GM12891 (cell line): ENCODE results near the gene SOAT1.
A peak's percentile ranks its signal among the peaks of the same experiment; 100 is the strongest.
"Not testable (repeated sequence)": the region's sequence is repeated elsewhere in the genome, so short reads cannot be mapped to it uniquely, and the experiment has no call there.

Experiments
- DNase-seq: peaks from one replicate; pipeline ENCODE4 v3.0.0; 2011; ENCODE audit warnings: low spot score; ENCODE audit not compliant: insufficient read length
- FAIRE-seq: peaks from 2 replicates; lab custom pipeline; 2011; peaks lifted over from hg19 to GRCh38; lab: Jason Lieb, UNC
- PAX5 ChIP-seq: IDR thresholded peaks from 2 replicates; pipeline ENCODE4 v1.6.1; 2011; ENCODE audit warnings: low read length, moderate library complexity, mild to moderate bottlenecking; ENCODE audit not compliant: insufficient read depth, severe bottlenecking
- POLR2A ChIP-seq: IDR thresholded peaks from 2 replicates; pipeline ENCODE4 v1.6.1; 2011; ENCODE audit warnings: low read depth, low read length, control low read depth
- POLR2AphosphoS5 ChIP-seq: IDR thresholded peaks from 2 replicates; pipeline ENCODE4 v1.6.1; 2011; ENCODE audit warnings: low read depth, low read length, control low read depth
- POU2F2 ChIP-seq: IDR thresholded peaks from 2 replicates; pipeline ENCODE4 v1.6.1; 2011; ENCODE audit warnings: low read depth, mild to moderate bottlenecking, control low read depth, low read length, moderate library complexity
- SPI1 ChIP-seq: IDR thresholded peaks from 2 replicates; pipeline ENCODE4 v1.6.1; 2011; ENCODE audit warnings: low read depth, low read length, control low read depth
- TAF1 ChIP-seq: IDR thresholded peaks from 2 replicates; pipeline ENCODE4 v1.6.1; 2011; ENCODE audit warnings: low read depth, low read length, control low read depth

The SOAT1 gene

DNA sequence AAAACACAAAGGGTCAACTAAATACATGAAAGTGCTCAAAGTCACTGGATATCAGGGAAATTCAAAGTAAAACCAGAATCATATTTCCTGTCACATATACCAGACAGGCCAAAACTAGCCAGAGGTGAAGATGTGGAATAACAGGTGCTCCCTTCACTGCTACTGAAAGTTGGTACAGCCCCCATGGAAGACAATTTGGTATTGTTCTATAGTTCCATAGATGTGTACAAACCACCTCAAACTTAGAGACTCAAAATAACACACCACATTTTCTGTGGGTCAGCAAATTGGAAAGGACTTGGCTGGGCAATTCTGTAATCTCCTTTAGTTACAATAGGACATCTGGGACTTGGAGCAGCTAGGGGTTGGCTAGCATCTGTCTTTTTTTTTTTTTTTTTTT lies 24.5 kb upstream of the SOAT1 start:
- FAIRE-seq (no peak), DNase-seq (no peak)
- no peak for TF ChIP-seq PAX5
- TF ChIP-seq POU2F2, result no peak
- no peak for TF ChIP-seq POLR2AphosphoS5
- no peak for TF ChIP-seq POLR2A
- TF ChIP-seq TAF1, result no peak
- TF ChIP-seq SPI1, result no peak

DNA sequence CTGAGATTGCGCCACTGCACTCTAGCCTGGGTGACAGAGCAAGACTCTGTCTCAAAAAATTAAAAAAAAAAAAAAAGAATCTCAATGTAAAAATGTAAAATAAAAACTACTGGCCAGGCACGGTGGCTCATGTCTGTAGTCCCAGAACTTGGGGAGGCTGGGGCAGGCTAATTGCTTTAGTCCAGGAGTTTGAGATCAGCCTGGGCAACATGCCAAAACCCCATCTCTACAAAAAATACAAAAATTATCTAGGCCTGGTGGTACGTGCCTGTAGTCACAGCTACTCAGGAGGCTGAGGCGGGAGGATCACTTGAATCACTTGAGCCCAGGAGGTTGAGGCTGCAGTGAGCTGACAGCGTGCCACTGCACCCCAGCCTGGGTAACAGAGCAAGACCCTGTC lies 19.2 kb upstream of the SOAT1 start:
- DNase-seq, FAIRE-seq: not testable (repeated sequence)

DNA sequence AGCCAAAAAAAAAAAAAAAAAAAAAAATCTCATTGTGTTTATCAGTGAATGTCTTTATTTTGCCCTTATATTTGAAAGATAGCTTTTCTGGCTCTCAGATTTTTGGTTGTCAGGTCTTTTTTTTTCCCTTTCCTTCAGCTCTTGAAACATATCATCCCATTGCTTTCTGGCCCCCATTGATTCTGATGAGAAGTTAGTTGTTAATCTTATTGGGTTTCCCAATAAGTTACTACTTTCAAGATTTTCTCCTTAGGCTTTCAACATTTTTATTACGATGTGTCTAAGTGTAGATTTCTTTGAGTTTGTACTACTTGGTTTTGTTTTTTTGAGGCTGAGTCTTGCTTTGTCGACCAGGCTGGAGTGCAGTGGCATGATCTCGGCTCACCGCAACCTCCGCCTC lies 14.7 kb upstream of the SOAT1 start:
- TF ChIP-seq POLR2AphosphoS5 (no peak), POU2F2 (no peak), POLR2A (no peak), TAF1 (no peak), SPI1 (no peak), PAX5 (no peak)
- FAIRE-seq (no peak), DNase-seq (no peak)

DNA sequence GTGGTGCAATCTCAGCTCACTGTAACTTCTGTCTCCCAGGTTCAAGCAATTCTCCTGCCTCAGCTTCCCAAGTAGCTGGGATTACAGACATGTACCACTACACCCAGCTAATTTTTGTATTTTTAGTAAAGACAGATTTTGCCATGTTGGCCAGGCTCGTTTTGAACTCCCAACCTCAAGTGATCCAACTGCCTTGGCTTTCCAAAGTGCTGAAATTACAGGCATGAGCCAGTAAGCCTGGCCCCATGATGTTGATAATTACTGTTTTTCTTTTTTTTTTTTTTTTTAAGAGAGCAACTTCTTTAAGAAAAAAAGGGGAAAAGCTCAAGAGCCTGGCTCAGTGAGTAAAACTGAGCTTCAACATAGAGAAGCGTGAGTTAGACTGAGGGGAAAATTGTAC lies 9.6 kb upstream of the SOAT1 start:
- DNase-seq (no peak), FAIRE-seq (no peak)
- TF ChIP-seq PAX5 (no peak), POU2F2 (no peak), TAF1 (no peak), POLR2AphosphoS5 (no peak), SPI1 (no peak), POLR2A (no peak)

DNA sequence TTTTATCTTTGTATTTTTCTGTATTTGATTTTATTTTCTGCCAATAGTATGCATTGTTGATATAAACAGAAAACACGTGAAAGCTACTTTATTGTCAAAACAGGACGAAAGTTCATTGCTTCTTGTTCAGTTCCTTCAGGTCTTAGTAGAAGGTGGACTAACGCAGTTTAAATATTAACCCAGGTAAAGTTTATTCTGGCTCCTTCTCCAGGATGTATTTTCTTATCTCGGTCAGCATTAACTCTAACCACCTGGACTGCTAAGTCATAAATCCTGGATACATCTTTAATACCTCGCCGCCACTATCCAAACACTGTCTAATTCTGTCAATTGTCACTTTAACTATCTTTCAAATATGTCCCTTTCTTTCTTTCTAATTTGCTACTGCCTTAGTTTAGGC lies 5.7 kb upstream of the SOAT1 start:
- FAIRE-seq (no peak), DNase-seq (no peak)
- TF ChIP-seq SPI1, result no peak
- TF ChIP-seq TAF1, result no peak
- no peak for TF ChIP-seq PAX5
- no peak for TF ChIP-seq POU2F2
- TF ChIP-seq POLR2AphosphoS5, result no peak
- no peak for TF ChIP-seq POLR2A

DNA sequence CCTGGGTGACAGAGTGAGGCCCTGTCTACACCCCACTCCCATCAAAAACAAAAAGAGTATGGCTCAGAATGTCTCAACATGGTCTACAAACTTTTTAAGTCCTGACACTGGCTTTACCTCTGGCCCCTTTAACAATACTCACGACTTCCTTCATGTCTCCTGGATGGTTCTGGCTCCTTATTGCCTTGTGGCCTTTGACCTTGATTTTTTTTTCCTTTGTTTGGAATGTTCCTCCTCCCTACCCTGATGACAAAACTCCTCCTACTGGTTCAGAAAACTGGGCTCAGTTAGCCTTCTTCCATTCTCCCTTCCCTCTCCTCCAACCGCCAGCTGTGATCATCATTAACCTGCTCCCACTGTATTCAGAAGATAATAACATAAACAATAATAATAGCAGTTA lies 4.6 kb upstream of the SOAT1 start:
- FAIRE-seq (no peak), DNase-seq (no peak)
- TF ChIP-seq POLR2AphosphoS5 (no peak), PAX5 (no peak), POU2F2 (no peak)

DNA sequence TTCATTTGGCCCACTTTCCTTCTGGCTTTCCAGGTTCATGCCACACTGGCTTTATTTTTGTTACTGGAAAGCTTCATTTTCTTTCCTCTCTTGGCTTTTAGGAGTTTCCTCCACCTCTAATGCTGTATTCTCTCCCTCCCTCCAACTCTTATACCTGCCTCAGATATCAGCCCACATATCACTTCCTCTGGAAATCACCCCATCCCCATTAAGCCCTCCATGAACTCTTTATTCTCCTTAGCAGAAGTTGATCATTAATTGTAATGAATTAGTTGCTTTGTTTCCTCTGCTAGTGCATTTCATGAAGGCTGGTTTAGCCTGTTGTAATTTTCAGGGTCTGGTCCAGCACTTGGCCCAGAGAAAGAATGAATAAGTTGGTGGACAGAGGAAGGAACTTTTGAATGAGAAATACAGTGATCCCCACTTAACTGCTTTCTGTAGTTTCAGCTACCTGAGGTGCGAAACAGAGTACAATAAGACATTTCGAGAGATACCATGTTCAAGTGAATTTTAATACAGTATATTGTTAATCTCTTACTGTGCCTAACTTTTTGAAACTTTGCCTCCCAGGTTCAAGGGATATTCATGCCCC lies 1.7 kb downstream of the SOAT1 start:
- no peak for FAIRE-seq
- no peak for TF ChIP-seq TAF1
- no peak for TF ChIP-seq POU2F2
- peak; percentile 4; the same call in 1 of the 2 replicates for TF ChIP-seq SPI1
- TF ChIP-seq PAX5, result no peak
- TF ChIP-seq POLR2A, result no peak
- no peak for TF ChIP-seq POLR2AphosphoS5
- DNase-seq, result no peak

DNA sequence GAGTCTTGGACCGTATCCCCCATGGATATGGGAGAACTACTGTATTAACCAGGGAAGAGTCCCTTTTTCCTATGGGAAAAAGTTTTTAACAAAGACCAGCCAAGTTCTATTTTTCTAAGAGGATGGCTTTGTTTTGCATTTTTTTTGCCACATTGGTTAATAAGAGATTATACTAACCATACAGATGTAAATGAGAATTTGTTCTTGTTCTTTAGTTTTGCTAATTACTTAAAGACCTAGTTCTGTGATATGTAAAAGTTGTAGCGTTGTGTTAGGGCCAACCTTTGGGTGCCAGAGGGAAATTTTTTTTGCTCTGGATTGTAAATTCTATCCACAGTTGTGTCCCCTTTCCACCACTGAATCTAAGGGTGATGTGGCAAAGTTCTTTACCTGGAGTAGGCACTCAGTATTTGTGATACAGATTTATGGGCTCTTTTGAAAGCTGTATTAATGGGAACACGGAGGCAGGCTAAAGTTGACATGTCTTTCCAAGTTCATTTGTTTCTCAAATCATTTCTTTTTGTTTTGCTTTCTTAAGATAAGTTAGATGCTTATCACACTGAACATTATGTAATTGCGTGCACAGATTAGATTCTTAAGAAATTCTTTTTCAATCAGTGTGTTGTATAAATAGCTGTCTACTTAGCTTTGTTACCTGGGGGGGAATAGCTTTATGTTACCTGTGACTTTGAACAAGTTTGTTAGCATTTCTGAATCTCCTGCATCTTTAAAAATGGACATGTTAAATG lies 2.9 kb downstream of the SOAT1 start:
- FAIRE-seq (no peak), DNase-seq (no peak)
- TF ChIP-seq SPI1 (no peak), POLR2AphosphoS5 (no peak), PAX5 (no peak), TAF1 (no peak), POU2F2 (no peak), POLR2A (no peak)

DNA sequence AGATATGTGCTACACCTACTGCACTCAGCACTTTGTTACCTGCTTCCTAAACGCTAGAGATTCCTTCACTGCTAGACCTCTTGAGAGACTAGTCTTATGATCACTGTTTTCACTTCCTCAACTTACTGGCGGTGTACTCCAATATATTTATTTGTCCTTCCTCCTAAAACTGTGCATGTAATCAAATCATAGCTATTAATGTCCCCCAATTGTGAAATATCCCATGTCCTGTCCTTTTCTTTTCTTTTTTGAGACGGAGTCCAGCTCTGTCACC lies 3.4 kb downstream of the SOAT1 start:
- DNase-seq, result no peak
- TF ChIP-seq POLR2A, result no peak
- no peak for TF ChIP-seq POU2F2
- TF ChIP-seq PAX5, result no peak
- TF ChIP-seq TAF1, result no peak
- no peak for TF ChIP-seq POLR2AphosphoS5
- peak; percentile 87 for TF ChIP-seq SPI1
- FAIRE-seq, result no peak

DNA sequence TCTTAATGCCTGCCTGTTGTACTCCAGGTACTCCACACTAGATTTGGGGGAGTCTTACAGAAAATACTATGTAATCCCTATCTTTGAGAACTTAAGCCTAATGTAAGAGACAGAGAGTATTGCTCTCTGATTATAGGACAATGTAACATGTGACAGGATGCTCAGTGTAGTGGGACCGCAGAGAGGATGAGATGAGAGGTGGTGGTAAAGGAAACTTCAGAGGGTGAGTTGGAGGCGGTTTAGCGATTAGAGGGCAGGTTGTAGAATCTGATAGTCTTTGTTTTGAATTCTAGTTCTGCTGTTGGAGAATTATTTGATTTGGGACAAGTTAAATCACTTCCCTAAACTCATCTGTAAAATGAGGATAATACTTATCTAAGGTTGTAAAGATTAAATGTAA lies 5.4 kb downstream of the SOAT1 start:
- TF ChIP-seq POU2F2 (no peak), TAF1 (no peak), SPI1 (no peak), POLR2A (no peak), PAX5 (no peak), POLR2AphosphoS5 (no peak)
- FAIRE-seq, result peak; percentile 80
- peak; percentile 27 for DNase-seq
